Fibroblast of skin of back (primary cell): ENCODE results near the gene MT1HL1. TPM values are rescaled to one million over a fixed set of nuclear protein-coding genes. Genes with fewer than 3 reads are reported as not detected.

Experiments used
- DNase-seq: peaks from one replicate; pipeline ENCODE4 v3.0.0-alpha.2; 2013
- polyA plus RNA-seq, 2 experiments: library from polyadenylated mRNA; unstranded; fragments of 120-200 nt; gene quantifications; one replicate each; pipeline ENCODE4 v1.2.1, GENCODE V29; 2013; ENCODE audit not compliant: insufficient read length in 2 of 2

The MT1HL1 gene
- not detected for polyA plus RNA-seq (2013, experiment 1 of 2; ENCODE audit: insufficient read length)
- polyA plus RNA-seq (2013, experiment 2 of 2; ENCODE audit: insufficient read length) = not detected

- DNase-seq = no peak
Observed at GRCh38 chr1:237004116-237004515, at the start of gene MT1HL1. MT1HL1 (minus strand) TSS chr1:237004441; CDS start chr1:237004372, 69 bp downstream.

GRCh38 chr1:237050915-237051314, 46.7 kb upstream of the MT1HL1 start:
- no peak for DNase-seq

GRCh38 chr1:237050185-237050584, 45.9 kb upstream of the MT1HL1 start:
- no peak for DNase-seq

GRCh38 chr1:237048803-237049202, 44.6 kb upstream of the MT1HL1 start:
- DNase-seq = no peak

GRCh38 chr1:237045278-237046016, 41.2 kb upstream of the MT1HL1 start:
- DNase-seq = no peak

GRCh38 chr1:237043846-237044636, 39.8 kb upstream of the MT1HL1 start:
- DNase-seq = no peak

- DNase-seq = no peak
Observed at GRCh38 chr1:237042892-237043576, 38.8 kb upstream of the MT1HL1 start.

- DNase-seq = no peak
Observed at GRCh38 chr1:237042526-237042891, 38.3 kb upstream of the MT1HL1 start.

- DNase-seq = no peak
Observed at GRCh38 chr1:237041795-237042525, 37.7 kb upstream of the MT1HL1 start, which contains the start of gene RYR2. RYR2 (plus strand) TSS chr1:237042184; CDS start chr1:237042522, 338 bp downstream.

GRCh38 chr1:237041461-237041794, 37.2 kb upstream of the MT1HL1 start:
- DNase-seq = no peak

GRCh38 chr1:237040823-237041222, 36.6 kb upstream of the MT1HL1 start:
- DNase-seq = no peak

GRCh38 chr1:237038211-237038610, 34.0 kb upstream of the MT1HL1 start:
- DNase-seq = no peak

- no peak for DNase-seq
Observed at GRCh38 chr1:237035759-237036158, 31.5 kb upstream of the MT1HL1 start.

GRCh38 chr1:237033804-237034203, 29.6 kb upstream of the MT1HL1 start:
- DNase-seq = no peak

GRCh38 chr1:237033061-237033460, 28.8 kb upstream of the MT1HL1 start:
- no peak for DNase-seq

GRCh38 chr1:237032029-237032428, 27.8 kb upstream of the MT1HL1 start:
- peak; percentile 86 for DNase-seq

- DNase-seq = peak; percentile 74
Observed at GRCh38 chr1:237031480-237031879, 27.2 kb upstream of the MT1HL1 start.

GRCh38 chr1:237029850-237030535, 25.8 kb upstream of the MT1HL1 start:
- DNase-seq = no peak

GRCh38 chr1:237029240-237029639, 25.0 kb upstream of the MT1HL1 start:
- no peak for DNase-seq

GRCh38 chr1:237025358-237026074, 21.3 kb upstream of the MT1HL1 start:
- no peak for DNase-seq

- no peak for DNase-seq
Observed at GRCh38 chr1:237018896-237019295, 14.7 kb upstream of the MT1HL1 start.
